HFFc6 (cell line): Measurements from ENCODE around the gene GABRA1. TPM values are rescaled to one million over a fixed set of nuclear protein-coding genes. Genes with fewer than 3 reads are reported as not detected.

Experiments
- DNase-seq: peaks from one replicate; pipeline ENCODE4 v3.0.0-alpha.2; 2018
- H3K27ac Mint-ChIP-seq: 2 replicates; pipeline ENCODE4 v1.8.0; 2020; ENCODE audit warnings: mild to moderate bottlenecking, mixed read lengths
- H3K27me3 Mint-ChIP-seq: 2 replicates; pipeline ENCODE4 v1.8.0; 2021; ENCODE audit warnings: mild to moderate bottlenecking, moderate library complexity, mixed read lengths; ENCODE audit not compliant: insufficient read depth
- H3K36me3 Mint-ChIP-seq: 2 replicates; pipeline ENCODE4 v1.8.0; 2021; ENCODE audit warnings: low read depth, mixed read lengths
- H3K4me1 Mint-ChIP-seq: 2 replicates; pipeline ENCODE4 v1.8.0; 2020; ENCODE audit warnings: low read depth, mixed read lengths
- H3K4me3 Mint-ChIP-seq: 2 replicates; pipeline ENCODE4 v1.8.0; 2020; ENCODE audit warnings: mild to moderate bottlenecking, moderate library complexity, mixed read lengths
- H3K9me3 Mint-ChIP-seq: 2 replicates; pipeline ENCODE4 v1.8.0; 2020; ENCODE audit warnings: mild to moderate bottlenecking, mixed read lengths
- total RNA-seq, 6 experiments: library from RNA; stranded (reverse); fragmentation: NEBNext Ultra II Directional; extraction: Animal tissue kit (Norgen Biotek cat#: 25700); gene quantifications; 2 replicates in 1 of 6; 3 replicates in 5 of 6; pipeline ENCODE4 v1.2.3, GENCODE V29; 2021
- TF ChIP-seq, protein P1 (sequence below): fragments of 200-600 bp; sonication (generic); IDR thresholded peaks from 2 replicates; pipeline ENCODE4 v1.5.0; 2021; ENCODE audit warnings: antibody characterized with exemption, mild to moderate bottlenecking

Gene GABRA1
- total RNA-seq, 6 experiments from 2014 or later: not detected

DNA sequence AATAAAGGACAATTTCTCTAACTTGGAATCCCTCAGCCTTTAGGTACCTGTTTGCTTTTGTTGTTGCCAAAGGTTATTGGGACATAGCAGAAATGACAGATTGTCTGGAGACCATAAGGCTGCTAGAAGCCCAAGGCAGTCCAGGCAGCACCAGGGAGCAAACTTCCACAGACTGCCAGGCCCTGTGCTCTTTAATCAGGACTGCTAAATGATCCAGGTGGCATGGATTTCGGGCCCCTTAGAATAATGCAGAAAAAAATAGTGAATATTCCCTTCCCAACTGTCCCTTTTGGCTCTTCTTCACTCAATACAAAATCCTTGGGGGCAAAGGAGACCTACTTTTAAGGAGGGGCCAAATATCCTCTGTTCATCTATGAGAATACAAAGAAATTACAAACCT, 73.9 kb downstream of the GABRA1 start:
- Mint-ChIP-seq H3K4me1 (no peaks in the 10 kb centered on the region), H3K27me3 (no peaks in the 10 kb centered on the region), H3K36me3 (no peaks in the 10 kb centered on the region), H3K27ac (no peak overlapping the region), H3K4me3 (no peak overlapping the region), H3K9me3 (peaks cover 34% of the 10 kb centered on the region)
- TF ChIP-seq, protein P1, sequence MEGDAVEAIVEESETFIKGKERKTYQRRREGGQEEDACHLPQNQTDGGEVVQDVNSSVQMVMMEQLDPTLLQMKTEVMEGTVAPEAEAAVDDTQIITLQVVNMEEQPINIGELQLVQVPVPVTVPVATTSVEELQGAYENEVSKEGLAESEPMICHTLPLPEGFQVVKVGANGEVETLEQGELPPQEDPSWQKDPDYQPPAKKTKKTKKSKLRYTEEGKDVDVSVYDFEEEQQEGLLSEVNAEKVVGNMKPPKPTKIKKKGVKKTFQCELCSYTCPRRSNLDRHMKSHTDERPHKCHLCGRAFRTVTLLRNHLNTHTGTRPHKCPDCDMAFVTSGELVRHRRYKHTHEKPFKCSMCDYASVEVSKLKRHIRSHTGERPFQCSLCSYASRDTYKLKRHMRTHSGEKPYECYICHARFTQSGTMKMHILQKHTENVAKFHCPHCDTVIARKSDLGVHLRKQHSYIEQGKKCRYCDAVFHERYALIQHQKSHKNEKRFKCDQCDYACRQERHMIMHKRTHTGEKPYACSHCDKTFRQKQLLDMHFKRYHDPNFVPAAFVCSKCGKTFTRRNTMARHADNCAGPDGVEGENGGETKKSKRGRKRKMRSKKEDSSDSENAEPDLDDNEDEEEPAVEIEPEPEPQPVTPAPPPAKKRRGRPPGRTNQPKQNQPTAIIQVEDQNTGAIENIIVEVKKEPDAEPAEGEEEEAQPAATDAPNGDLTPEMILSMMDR: no peak
- no peak for DNase-seq

DNA sequence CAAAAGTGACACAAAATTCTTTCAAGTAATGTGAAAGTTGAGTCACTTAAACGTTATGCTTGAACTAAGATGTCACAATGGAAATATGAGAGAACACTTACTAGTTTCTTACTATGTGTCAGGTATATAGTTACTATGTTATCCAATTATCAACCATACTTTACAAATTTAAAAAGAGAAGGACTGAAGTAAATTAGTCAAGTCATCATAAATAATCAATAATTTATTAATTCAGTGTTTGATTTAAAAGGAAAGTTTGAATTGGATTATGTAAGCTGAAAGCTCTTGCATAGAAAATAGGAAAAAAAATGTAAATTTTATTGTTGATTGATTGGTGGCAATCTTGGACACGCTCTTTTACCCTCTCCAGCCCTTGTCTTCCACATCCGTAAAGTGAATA, 76.3 kb downstream of the GABRA1 start:
- Mint-ChIP-seq H3K36me3 (no peaks in the 10 kb centered on the region), H3K27ac (no peak overlapping the region), H3K4me3 (no peak overlapping the region), H3K4me1 (no peaks in the 10 kb centered on the region), H3K9me3 (peaks cover 35% of the 10 kb centered on the region), H3K27me3 (no peaks in the 10 kb centered on the region)
- DNase-seq: no peak
- TF ChIP-seq, protein P1: no peak

DNA sequence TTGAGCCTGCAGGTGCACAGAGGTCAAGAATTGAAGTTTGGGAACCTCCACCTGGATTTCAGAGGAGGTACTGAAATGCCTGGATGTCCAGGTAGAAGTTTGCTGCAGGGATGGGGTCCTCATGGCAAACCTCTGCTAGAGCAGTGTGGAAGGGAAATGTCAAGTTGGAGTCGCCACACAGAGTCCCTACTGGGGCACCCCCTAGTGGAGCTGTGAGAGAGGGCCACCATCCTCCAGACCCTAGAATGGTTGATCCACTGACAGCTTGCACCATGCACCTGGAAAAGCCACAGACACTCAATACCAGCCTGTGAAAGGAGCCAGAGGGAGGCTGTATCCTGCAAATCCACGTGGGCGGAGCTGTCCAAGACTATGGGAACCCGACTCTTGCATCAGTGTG, 78.0 kb downstream of the GABRA1 start:
- no peak for DNase-seq
- Mint-ChIP-seq H3K4me1 (no peaks in the 10 kb centered on the region), H3K27me3 (no peaks in the 10 kb centered on the region), H3K27ac (no peak overlapping the region), H3K36me3 (no peaks in the 10 kb centered on the region), H3K4me3 (no peak overlapping the region), H3K9me3 (peaks cover 25% of the 10 kb centered on the region)
- TF ChIP-seq, protein P1: no peak

DNA sequence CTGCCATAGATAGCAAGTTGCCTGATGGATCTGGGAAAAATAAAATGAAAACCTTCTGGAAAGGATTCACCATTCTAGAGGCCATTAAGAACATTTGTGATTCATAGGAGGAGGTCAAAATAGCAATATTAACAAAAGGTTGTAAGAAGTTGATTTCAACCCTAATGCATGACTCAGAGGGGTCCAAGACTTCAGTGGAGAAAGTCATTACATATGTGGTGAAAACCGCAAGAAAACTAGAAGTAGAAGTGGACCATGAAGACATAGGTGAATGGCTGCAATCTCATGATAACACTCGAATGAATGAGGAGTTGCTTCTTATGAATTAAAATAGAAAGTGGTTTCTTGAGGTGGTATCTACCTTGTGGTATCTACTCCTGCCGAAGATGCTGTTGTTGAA, 86.6 kb downstream of the GABRA1 start:
- Mint-ChIP-seq H3K27me3 (no peaks in the 10 kb centered on the region), H3K4me1 (no peaks in the 10 kb centered on the region), H3K4me3 (no peak overlapping the region), H3K27ac (no peak overlapping the region), H3K36me3 (no peaks in the 10 kb centered on the region), H3K9me3 (peaks cover 28% of the 10 kb centered on the region)
- TF ChIP-seq, protein P1: no peak
- no peak for DNase-seq

DNA sequence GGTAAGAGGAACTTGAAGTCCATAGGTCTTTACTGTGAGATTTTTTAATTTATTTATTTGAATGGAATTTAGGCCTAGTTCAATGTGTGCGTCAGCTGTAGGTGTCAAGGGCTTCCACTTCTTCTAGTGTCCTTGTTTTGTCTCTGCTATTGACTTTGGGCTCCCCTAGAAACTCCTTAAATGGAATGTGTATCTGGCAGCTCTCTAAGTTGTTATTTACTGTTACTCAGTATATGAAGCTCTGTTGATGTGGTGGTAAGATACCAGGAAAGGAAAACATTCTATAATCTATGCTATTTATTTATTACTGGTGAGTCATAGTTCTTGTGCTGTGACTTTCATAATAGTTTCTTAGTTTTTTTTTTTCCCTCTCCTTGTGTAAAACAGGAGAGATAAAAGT, 97.1 kb downstream of the GABRA1 start:
- no peaks in the 10 kb centered on the region for H3K4me1 Mint-ChIP-seq
- H3K36me3 Mint-ChIP-seq: no peaks in the 10 kb centered on the region
- no peak overlapping the region for H3K27ac Mint-ChIP-seq
- no peaks in the 10 kb centered on the region for H3K27me3 Mint-ChIP-seq
- peaks cover 55% of the 10 kb centered on the region for H3K9me3 Mint-ChIP-seq
- no peak overlapping the region for H3K4me3 Mint-ChIP-seq
- TF ChIP-seq, protein P1: no peak
- no peak for DNase-seq

DNA sequence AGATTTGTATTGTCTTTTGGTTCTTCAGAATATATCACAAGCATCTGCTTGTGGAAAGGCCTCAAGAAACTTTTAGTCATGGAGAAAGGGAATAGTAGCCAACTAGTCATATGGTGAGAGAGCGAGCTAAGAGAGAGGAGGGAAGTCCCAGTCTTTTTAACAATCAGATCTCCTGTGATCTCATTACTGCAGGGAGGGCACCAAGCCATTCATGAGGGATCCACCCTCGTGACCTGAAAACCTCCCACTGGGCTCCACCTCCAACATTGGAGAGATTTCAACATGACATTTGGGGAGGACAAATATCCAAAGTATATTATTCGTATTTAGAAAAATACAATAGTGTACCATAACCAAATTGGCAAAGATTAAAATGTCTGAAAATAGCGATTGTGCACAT, 99.0 kb downstream of the GABRA1 start:
- Mint-ChIP-seq H3K27me3 (no peaks in the 10 kb centered on the region), H3K27ac (no peak overlapping the region), H3K4me1 (no peaks in the 10 kb centered on the region), H3K36me3 (no peaks in the 10 kb centered on the region), H3K9me3 (peaks cover 43% of the 10 kb centered on the region), H3K4me3 (no peak overlapping the region)
- DNase-seq: no peak
- TF ChIP-seq, protein P1: no peak
